NCI-H1105 (cell line): ENCODE results near the gene RFX4.
"Not testable (repeated sequence)": the region's sequence is repeated elsewhere in the genome, so short reads cannot be mapped to it uniquely, and the experiment has no call there.

Experiments
- DNase-seq: peaks from one replicate; lab custom pipeline; 2025; lab: John Stamatoyannopoulos, UW

RFX4 gene

DNA sequence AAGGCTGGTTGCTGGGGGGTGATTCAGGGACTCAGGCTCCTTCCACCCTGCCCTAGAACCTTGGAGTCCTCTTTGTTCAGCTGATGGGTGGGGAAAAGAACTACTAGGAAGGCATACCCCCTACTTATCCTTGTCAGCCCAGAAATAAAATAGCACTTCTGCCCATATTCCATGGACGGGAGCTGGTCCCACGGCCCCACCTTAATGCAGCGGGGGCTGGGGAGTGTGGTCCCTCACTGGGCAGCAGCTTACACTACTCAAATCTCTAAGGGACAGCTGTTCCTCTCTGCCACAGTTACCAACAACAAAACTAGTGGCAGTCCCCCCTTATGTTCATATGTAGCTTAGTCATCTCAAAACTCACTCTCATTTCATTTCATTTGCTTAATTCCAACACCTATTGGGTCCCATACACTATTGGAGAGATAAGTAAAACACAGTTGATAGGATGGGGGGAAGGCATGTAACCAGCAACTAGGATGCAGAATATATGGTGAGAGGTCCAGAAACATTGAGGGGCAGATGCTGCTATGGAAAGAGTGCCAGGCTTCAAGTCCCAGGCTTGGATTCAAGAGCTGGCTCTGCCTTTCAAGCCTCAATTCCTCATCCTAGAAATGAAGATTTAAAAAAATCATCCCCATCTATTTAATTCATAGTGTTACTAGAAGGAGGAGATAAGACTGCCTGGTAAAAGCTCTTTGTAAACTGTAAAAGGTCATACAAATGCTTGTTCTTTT, 107.9 kb downstream of the RFX4 start:
- no peak for DNase-seq

GRCh38 chr12:106692033-106692432, 109.2 kb downstream of the RFX4 start:
- not testable (repeated sequence) for DNase-seq

DNA sequence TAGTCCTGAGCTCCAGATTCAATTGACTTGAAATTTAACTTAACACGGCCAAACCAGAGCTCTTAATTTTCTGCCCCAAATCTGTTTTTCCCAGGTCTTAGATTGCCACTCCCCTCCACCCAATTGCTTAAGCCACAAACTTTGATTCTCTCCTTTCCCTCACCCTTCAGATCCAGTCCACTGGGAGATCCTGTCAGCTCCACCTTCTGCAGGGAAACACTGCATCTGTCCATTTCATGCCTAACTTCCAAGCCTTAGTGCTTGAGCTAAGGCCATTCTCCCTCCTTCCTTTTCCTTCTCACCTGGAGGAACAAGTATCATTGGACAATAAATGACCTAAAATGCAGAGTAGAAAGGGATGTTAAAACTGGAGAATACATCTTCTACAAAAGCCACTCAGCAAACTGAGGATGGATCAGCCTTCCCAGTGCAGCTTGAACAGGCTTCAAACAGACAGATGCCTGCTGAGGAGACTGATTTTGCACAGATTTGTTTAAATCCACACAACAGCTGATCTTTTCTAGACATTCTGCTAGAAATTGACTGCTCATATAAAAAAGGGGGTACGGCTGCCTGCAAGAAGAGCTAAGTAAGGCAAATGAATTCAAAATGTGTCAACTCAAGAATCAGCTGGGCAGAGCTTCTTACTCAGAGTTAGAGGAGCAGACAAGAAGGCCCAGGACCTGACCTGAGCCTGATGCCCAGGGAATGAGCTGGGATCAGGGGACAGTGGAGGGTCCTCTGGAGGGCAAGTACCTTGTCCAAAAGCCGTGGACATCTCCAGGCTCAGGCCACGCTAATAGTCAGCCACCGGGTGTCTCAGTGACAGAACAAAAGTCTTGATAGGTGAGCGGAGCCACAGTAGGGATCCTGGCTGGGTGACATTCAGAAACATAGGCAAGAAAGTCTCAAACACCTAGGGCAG, 110.4 kb downstream of the RFX4 start:
- no peak for DNase-seq

DNA sequence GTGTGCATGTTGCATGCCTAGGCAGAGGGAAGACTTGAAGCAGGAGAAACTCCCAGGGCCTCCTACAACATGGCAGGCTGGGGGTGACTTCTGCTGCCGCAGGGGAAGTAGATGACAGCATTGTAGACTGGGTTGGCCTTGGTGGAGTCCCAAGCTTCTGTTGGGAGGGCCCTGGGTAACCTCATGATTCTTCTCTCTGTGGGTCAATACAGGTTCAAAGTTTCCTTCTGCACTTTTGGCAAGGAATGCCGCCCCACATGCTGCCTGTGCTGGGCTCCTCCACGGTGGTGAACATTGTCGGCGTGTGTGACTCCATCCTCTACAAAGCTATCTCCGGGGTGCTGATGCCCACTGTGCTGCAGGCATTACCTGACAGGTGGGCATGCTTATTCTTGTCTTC, 113.3 kb downstream of the RFX4 start:
- DNase-seq = no peak

DNA sequence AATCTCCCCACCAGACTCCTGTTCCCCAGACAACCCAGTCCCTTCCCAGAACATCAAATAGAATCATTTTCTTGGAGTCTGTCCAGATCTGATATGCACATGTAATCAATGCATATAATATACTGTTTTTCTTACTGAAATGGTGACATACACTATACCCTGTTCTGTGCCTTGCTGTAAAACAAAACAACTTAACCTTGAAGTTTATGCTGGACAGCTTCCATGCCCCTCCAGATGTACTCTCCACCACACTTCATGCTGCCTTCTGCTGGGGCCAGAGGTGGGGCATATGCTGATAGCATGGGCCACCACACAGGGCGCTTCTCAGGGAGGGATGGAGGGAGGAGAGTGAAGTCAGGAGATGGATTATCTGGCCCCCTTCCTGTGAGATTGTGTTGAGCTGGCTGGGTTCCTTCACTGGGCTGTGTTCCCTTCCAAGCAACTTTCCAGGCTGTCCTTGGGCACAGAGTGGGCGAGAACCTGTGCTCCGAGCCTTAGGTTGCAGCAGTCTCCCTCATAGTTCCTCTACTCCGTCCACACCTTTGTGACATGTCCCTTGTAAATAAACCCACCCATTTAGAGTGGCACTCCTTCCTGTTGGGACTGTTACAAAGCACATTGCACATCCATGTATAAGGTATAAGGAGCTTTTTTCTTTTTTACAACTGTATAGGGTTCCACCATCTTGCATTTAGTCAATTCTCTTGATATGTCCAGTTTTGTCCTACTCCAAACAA, 114.0 kb downstream of the RFX4 start:
- no peak for DNase-seq

DNA sequence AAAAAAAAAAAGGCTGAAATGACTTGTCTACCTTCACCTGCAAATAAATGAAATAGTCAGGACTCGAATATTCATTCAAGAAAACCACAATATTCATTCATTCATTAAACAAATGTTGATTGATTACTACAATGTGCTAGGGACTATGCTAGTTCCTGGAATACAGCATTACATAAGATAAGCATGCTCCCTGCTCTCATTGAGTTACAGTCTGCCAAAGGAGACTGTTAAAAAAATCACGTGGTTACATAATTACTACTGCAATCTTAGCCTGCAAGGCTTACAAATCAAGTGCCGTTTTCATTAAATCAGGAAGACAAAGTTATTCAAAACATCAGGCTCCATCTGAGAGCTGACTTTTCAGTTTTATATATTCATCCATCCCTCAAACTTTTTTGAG, 121.3 kb downstream of the RFX4 start:
- no peak for DNase-seq

DNA sequence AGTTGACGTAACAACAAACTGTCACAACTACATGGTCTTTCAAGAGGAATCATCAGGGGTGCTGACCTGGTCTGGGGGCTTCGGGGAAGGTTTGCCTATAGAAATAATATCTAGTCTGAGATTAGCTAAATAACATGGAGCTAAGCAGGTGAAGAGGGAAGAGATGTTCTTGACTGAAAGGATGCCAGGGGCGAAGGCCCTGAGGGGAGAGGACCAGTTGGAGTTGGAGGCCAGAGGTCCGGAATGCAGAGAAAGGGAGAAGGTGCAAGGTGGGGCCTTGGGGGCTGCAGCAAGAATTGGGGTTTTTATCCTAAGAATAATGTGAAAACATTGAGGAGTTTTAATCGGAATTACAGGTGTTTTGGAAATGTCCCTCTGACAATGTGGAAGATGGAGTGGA, 123.2 kb downstream of the RFX4 start:
- no peak for DNase-seq

DNA sequence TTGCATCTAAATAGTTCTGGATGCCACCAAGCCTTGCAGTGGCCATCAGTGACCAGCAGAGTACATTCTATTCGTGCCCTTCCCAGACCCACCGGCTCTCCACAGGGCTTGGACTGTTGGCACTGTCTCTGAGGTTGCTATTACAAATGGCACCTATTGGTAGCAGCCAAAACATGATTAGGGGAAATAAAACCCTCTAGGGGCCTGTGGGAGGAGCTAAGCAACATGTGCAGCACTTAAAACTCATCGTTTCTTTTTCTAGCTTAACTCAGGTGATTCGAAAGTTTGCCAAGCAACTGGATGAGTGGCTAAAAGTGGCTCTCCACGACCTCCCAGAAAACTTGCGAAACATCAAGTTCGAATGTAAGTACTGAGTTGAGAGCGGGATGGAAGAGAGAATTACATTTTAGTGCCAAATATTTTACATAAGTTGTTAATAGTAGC, 126.3 kb downstream of the RFX4 start:
- DNase-seq = no peak

GRCh38 chr12:106710143-106710893, 127.5 kb downstream of the RFX4 start:
- DNase-seq = peak; percentile 32

DNA sequence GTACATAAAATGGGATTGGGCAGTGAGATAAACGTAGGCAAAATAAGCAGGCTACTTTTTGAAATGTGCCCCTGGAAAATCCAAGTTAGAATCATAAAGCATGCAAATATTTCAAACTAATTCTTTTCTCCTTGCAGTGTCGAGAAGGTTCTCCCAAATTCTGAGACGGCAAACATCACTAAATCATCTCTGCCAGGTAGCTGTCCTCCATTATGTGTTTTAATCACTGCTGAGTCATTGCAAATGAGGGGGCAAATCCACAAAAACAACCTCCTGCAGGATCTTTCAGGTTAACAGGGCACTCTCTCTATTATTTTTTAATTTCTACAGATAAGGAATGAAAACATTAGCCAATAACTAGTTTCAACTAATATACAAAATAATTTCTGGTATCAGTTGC, 128.5 kb downstream of the RFX4 start:
- no peak for DNase-seq

GRCh38 chr12:106712768-106713167, 130.0 kb downstream of the RFX4 start:
- no peak for DNase-seq

DNA sequence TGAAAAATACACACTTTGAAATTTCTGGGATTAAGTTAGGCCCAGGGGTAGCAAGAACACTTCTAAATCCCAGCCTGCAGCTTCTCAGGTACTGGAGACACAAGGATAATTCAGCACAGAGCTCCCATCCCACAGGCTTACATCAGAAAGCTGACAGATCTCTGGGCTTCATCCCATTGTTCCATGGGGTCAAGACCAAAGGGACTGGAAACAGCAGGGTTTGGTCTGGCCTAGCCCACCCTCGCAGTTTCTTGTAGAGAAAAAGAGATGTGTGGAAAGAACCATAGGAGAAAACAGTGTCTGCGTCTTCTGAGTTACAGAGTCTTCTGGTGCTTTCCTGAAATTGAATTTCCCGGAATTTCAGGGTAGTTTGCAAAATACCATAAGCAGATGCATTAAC, 132.1 kb downstream of the RFX4 start:
- no peak for DNase-seq

DNA sequence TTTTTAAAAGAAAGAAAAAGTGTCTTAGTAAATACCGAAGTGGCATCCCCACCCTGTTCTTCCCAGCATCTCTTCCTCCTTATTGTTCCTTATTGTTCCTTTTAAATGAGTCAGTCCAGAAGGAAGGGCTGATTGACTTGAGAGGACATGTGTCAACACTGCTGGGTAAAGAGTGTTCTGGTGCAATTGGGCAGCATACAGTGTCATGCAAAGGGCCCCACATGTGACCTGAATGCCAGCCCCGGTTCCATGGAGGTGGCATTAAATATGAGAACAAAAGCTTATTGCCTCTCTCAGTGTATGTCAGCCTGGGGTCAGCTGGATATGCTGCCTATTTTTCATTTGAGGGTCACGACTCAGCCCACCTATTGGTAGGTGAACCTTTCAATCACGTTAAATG, 132.8 kb downstream of the RFX4 start:
- no peak for DNase-seq

DNA sequence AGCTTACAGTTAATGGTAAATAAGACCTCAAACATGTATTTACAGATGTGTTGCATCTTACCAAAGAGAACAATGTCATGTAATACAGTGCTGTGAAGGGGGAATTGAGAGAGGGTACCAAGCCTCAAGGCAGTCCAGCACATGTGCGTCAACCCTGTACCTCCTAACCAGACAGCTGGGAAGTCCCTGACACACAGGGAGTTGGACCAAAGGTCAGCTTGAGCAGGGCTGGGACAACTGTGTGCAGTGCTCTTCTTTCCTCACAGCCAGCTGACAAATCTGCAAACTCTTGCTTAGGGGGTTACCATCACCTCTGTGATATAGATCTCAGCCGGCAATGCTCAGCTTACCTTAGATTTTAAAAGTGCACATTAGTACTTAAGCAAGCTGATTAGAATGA, 134.9 kb downstream of the RFX4 start:
- no peak for DNase-seq

DNA sequence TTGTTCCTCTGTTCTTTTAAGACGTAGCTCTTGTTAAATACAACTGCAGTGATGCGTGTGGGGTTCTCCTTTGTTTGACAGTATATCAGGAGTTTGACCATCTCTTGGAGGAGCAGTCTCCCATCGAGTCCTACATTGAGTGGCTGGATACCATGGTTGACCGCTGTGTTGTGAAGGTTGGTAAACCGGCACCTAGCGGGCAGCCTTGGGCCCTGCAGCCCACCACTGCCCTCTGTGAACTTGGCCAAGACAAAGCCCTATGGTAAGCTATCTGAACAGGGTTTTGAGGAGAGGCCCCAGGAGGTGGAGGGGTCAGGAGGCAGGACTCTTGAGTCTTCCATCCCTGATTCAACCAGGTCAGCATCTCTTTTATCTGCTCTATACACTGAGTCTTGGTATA, 137.1 kb downstream of the RFX4 start:
- no peak for DNase-seq

DNA sequence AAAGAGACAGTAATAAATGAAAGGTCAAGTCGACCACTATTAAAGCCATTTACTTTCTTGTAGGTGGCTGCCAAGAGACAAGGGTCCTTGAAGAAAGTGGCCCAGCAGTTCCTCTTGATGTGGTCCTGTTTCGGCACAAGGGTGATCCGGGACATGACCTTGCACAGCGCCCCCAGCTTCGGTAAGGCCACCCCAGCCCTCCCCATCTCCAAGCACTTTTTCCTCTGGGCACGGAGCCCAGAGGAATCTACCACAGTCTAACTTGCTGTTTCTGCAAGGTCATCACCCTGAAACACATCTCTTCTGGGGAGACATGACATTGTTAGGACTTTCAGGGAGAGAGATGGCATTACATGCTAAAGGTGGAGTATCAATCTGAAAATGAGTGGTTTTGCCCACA, 137.9 kb downstream of the RFX4 start:
- DNase-seq = no peak

DNA sequence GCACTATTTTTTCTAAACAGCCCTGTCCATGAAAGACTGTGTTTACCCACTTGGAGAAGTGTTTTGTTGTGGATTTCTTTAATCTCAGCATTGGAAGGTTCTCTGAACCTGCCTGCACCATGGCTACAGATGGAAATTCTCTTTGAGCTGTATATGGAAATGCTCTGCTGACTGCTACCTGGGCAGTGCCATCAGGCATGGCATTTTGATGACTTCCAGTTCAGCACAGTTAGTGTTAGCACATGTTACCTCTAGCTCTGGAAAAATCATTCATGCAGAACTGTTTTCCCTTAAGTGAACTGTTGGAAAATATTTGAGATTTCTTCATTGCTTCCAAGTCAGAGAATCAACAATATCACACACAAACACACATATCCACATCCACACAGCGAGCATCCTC, 139.1 kb downstream of the RFX4 start:
- DNase-seq = no peak

- DNase-seq = no peak
Measured at GRCh38 chr12:106722837-106723236, 140.0 kb downstream of the RFX4 start.

- DNase-seq = no peak
Measured at GRCh38 chr12:106723416-106723815, 140.6 kb downstream of the RFX4 start.

- DNase-seq = no peak
Measured at GRCh38 chr12:106724116-106724515, 141.3 kb downstream of the RFX4 start.

- no peak for DNase-seq
Measured at GRCh38 chr12:106724934-106725333, 142.1 kb downstream of the RFX4 start.
